Activated T-helper 17 cell treated with anti-CD3 and anti-CD28 coated beads, Interleukin-2, amount 50 U/mL, for 72 hours (primary cell): ENCODE results near the gene LRFN2. TPM values are rescaled to one million over a fixed set of nuclear protein-coding genes. Genes with fewer than 3 reads are reported as not detected.
A peak's percentile ranks its signal among the peaks of the same experiment; 100 is the strongest.

ENCODE experiments used
- ATAC-seq: fragments of 150-1000 bp; cut with Tn5 transposase; replicated peaks from 2 replicates; pipeline ENCODE4 v1.10.0; 2021; ENCODE audit warnings: mild to moderate bottlenecking, moderate library complexity
- H3K27ac Mint-ChIP-seq: one replicate; pipeline ENCODE4 v1.8.0; 2022; ENCODE audit warnings: mixed read lengths
- H3K27me3 Mint-ChIP-seq: one replicate; pipeline ENCODE4 v1.8.0; 2022; ENCODE audit warnings: mixed read lengths
- H3K36me3 Mint-ChIP-seq: one replicate; pipeline ENCODE4 v1.8.0; 2022; ENCODE audit warnings: low read depth, mild to moderate bottlenecking, mixed read lengths
- H3K4me1 Mint-ChIP-seq: one replicate; pipeline ENCODE4 v1.8.0; 2022; ENCODE audit warnings: mixed read lengths
- H3K4me3 Mint-ChIP-seq: one replicate; pipeline ENCODE4 v1.8.0; 2022; ENCODE audit warnings: mild to moderate bottlenecking, mixed read lengths
- H3K9me3 Mint-ChIP-seq: one replicate; pipeline ENCODE4 v1.8.0; 2022; ENCODE audit warnings: mixed read lengths
- total RNA-seq, 2 donors: library from RNA; stranded (reverse); gene quantifications; one replicate each; pipeline ENCODE4 v1.2.3, GENCODE V29; 2022

Gene LRFN2
- total RNA-seq, 2 donors from 2014 or later: 0.08 TPM; not detected in 1

DNA sequence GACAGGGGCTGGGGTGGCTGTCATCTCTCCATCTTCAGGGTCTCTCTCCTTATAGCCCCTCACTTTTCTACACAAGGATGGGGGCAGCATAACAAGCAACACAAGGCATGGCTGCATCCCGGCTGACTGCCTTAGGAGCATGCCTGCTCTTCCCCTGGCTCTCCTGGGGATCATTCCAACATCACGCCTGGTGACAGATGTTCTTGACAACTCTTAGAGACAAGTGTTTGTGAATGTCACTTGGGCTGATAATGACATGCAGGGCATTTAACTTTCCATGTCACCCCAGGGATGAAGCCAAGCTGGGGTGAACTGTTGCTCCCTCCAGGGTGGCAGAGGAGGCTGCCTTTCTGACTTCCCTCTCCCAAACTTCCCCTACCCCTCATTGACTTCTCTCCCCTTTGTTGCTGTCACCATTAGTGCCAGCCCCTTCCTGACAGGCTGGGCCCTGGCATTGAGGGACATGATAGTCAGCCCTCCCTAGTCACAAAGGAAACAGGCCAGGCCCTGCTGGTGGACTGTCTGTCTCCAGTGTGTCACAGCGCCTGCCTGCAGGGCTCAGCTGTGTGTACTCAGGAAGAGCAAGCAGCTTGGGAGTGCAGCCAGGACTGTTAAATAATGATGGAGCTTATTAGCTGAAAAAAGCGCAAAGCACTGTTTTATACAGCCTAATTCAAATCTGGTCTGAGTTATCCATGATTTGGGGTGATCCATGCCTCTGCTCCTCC is 161.8 kb downstream of the LRFN2 start:
- no peak for ATAC-seq
- Mint-ChIP-seq H3K27me3 (no peaks in the 10 kb centered on the region), H3K36me3 (no peaks in the 10 kb centered on the region), H3K4me1 (no peaks in the 10 kb centered on the region), H3K4me3 (no peak overlapping the region), H3K27ac (no peak overlapping the region), H3K9me3 (no peaks in the 10 kb centered on the region)

- H3K4me1 Mint-ChIP-seq: no peaks in the 10 kb centered on the region
- no peak for ATAC-seq
Measured at GRCh38 chr6:40422046-40422445, 165.1 kb downstream of the LRFN2 start.

DNA sequence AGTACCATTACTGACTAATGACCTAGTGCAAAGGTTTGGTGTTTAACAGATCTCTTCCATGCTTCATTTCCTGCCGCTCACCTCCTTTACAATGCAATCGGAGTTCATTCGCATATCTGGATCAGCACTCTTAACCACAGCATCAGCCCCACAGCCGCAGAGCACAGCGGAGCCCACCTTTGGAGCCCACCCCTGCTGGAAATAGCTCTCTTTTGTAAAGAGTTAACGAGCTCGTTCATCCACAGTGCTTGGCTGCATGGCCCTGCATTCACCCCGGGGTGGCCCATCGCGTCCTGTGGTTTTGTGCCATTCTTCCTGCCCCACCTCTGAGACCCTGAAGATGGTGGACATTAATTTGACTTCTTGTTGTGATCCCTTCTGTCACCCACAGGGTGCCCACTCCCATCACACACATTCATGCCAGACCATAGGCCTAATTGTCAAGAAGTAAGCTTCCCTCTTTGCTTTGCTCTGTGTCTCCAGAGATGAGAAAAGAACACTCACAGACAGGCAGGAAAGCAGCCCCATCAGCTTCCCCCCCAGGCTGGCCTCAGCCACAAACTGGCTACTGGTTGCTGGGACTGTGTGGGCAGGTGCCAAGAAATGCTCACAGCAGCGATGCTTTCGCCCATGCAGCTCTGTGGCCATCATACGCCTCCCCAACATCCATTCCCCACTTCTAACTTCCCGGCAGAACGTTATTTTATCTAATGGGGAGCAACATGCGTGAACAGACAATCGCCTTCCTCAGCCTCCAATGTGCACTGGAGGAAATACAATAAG is 167.0 kb downstream of the LRFN2 start:
- Mint-ChIP-seq H3K4me1 (no peaks in the 10 kb centered on the region), H3K27ac (no peak overlapping the region), H3K4me3 (no peak overlapping the region), H3K36me3 (no peaks in the 10 kb centered on the region), H3K27me3 (peaks cover 4% of the 10 kb centered on the region), H3K9me3 (no peaks in the 10 kb centered on the region)
- ATAC-seq: no peak

More at GRCh38 chr6:40422046-40422445, 165.1 kb downstream of the LRFN2 start:
- H3K9me3 Mint-ChIP-seq: no peaks in the 10 kb centered on the region
- no peak overlapping the region for H3K4me3 Mint-ChIP-seq
- no peak overlapping the region for H3K27ac Mint-ChIP-seq
- peaks cover 4% of the 10 kb centered on the region for H3K27me3 Mint-ChIP-seq
- H3K36me3 Mint-ChIP-seq: no peaks in the 10 kb centered on the region

- Mint-ChIP-seq H3K36me3 (no peaks in the 10 kb centered on the region), H3K9me3 (no peaks in the 10 kb centered on the region), H3K27me3 (peaks cover 4% of the 10 kb centered on the region), H3K4me1 (no peaks in the 10 kb centered on the region), H3K27ac (no peak overlapping the region), H3K4me3 (no peak overlapping the region)
- no peak for ATAC-seq
Measured at GRCh38 chr6:40419377-40419776, 167.8 kb downstream of the LRFN2 start.

DNA sequence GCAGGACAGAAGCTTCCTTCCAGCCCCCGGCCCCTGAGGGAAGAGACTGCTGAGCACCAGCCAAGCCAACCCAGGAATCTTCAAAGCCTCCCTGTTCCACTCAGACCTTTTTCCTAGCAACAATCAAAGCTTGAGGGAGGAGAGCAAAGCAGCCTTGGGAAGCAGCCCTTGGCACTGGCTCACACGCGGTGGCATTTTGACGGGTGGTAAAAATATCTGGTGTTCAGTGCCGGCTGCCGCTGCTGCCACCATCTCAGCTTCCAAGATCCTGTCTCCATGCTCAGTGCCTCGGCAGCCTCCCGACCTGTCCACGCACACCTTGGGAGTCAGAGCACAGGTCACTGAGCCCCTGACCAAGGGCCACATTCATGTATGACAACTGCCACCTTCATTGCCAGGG is 170.1 kb downstream of the LRFN2 start:
- Mint-ChIP-seq H3K4me3 (no peak overlapping the region), H3K27ac (no peak overlapping the region), H3K9me3 (no peaks in the 10 kb centered on the region), H3K27me3 (peaks cover 4% of the 10 kb centered on the region), H3K4me1 (no peaks in the 10 kb centered on the region), H3K36me3 (no peaks in the 10 kb centered on the region)
- no peak for ATAC-seq

DNA sequence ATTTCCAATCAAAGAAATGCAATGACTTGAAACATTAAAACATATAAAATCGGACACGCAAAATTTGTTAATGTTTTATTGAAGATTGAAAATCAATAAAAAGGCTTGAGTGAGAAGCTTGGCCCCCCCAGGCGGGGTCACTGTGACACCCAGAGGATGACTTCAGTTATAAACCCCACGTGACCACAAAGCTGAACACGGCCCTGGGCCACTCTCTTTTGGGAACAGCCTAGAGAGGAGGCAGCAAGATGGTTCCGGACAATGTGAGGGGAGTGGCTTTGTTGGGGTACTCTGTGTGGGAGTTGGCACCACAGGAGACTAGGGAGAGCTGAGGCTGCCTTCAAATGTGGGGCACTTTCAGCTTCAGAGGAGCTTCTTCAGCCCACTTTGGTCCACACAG is 172.5 kb downstream of the LRFN2 start:
- H3K27ac Mint-ChIP-seq: no peak overlapping the region
- H3K4me1 Mint-ChIP-seq: no peaks in the 10 kb centered on the region
- H3K4me3 Mint-ChIP-seq: no peak overlapping the region
- ATAC-seq: no peak
- peaks cover 6% of the 10 kb centered on the region for H3K27me3 Mint-ChIP-seq
- H3K9me3 Mint-ChIP-seq: no peaks in the 10 kb centered on the region
- H3K36me3 Mint-ChIP-seq: no peaks in the 10 kb centered on the region

DNA sequence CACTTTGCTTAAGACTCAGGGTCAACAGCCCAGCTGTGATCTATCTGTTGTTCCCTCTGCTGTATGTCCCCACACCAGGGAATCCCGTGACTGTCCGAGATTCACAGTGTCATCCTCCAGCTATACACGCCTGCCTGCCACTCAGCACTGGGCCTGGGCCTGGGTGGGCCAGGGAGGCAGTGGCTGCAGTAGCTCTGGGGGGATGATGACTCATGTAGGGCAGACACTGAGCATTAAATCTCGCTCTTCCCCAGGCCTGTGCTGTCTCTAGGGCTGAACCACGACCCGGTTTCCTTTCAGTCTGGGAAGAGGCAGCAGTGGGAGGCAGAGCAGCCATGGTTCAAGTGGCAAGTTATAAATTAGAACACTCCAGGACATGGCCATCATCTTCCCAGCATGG is 173.9 kb downstream of the LRFN2 start:
- Mint-ChIP-seq H3K4me1 (no peaks in the 10 kb centered on the region), H3K27me3 (peaks cover 5% of the 10 kb centered on the region), H3K27ac (no peak overlapping the region), H3K4me3 (no peak overlapping the region), H3K9me3 (no peaks in the 10 kb centered on the region), H3K36me3 (no peaks in the 10 kb centered on the region)
- no peak for ATAC-seq

DNA sequence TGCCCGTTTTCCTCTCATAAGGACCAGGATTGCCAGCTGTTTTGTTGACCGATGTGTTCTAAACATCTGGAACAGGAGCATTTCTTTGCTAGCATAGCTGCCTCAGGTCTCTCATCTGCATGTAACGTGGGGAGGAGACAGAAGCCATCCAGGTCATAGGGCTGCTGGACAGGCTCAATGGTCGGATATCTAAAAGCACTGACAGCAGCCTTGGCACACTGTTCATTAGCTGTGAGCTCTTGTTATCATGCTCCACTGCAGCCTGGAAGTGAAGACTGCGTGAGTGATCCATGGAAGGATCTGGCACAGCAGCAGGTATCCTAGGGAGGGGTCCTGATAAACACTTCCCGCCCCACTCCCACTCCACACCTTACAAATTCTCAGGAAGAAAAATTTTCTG is 175.3 kb downstream of the LRFN2 start:
- no peak for ATAC-seq
- no peaks in the 10 kb centered on the region for H3K36me3 Mint-ChIP-seq
- H3K27ac Mint-ChIP-seq: no peak overlapping the region

DNA sequence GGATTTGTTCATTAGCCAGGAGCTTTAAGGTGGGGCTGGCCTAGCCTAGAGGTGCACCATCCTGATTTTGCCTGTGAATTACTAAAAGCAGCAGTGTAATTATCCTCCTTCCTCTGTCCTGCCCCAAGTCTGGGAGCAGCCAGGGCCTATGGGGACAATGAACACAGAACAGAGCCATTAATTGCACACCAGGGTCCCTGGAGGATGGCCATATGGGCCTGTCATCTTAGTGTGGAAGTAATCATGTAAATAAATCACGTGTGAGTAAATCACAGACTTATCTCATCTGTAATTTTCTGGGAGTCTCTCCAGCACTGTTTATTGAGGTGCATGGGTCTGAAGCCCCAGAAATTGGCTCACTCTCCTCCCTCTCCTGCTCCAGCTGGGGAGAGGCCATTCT is 176.3 kb downstream of the LRFN2 start:
- H3K4me1 Mint-ChIP-seq: no peaks in the 10 kb centered on the region
- H3K4me3 Mint-ChIP-seq: no peak overlapping the region
- no peaks in the 10 kb centered on the region for H3K9me3 Mint-ChIP-seq
- no peak for ATAC-seq
- peaks cover 5% of the 10 kb centered on the region for H3K27me3 Mint-ChIP-seq
- H3K36me3 Mint-ChIP-seq: no peaks in the 10 kb centered on the region
- H3K27ac Mint-ChIP-seq: no peak overlapping the region

More for the DNA sequence above, 175.3 kb downstream of the LRFN2 start:
- Mint-ChIP-seq H3K4me3 (no peak overlapping the region), H3K4me1 (no peaks in the 10 kb centered on the region), H3K27me3 (peaks cover 5% of the 10 kb centered on the region), H3K9me3 (no peaks in the 10 kb centered on the region)

GRCh38 chr6:40409716-40410397 is 177.3 kb downstream of the LRFN2 start:
- Mint-ChIP-seq H3K27me3 (peaks cover 5% of the 10 kb centered on the region), H3K4me1 (no peaks in the 10 kb centered on the region), H3K27ac (no peak overlapping the region), H3K9me3 (no peaks in the 10 kb centered on the region), H3K4me3 (no peak overlapping the region), H3K36me3 (no peaks in the 10 kb centered on the region)
- ATAC-seq: no peak

- no peak for ATAC-seq
- Mint-ChIP-seq H3K9me3 (no peaks in the 10 kb centered on the region), H3K27ac (no peak overlapping the region), H3K4me3 (no peak overlapping the region), H3K27me3 (peaks cover 5% of the 10 kb centered on the region), H3K36me3 (no peaks in the 10 kb centered on the region), H3K4me1 (no peaks in the 10 kb centered on the region)
Measured at GRCh38 chr6:40408786-40409542, 178.2 kb downstream of the LRFN2 start.

- H3K36me3 Mint-ChIP-seq: no peaks in the 10 kb centered on the region
- no peak overlapping the region for H3K27ac Mint-ChIP-seq
- peak; percentile 12 for ATAC-seq
- H3K4me1 Mint-ChIP-seq: no peaks in the 10 kb centered on the region
- no peak overlapping the region for H3K4me3 Mint-ChIP-seq
- no peaks in the 10 kb centered on the region for H3K9me3 Mint-ChIP-seq
- H3K27me3 Mint-ChIP-seq: peaks cover 5% of the 10 kb centered on the region
Measured at GRCh38 chr6:40407239-40407638, 179.9 kb downstream of the LRFN2 start.

DNA sequence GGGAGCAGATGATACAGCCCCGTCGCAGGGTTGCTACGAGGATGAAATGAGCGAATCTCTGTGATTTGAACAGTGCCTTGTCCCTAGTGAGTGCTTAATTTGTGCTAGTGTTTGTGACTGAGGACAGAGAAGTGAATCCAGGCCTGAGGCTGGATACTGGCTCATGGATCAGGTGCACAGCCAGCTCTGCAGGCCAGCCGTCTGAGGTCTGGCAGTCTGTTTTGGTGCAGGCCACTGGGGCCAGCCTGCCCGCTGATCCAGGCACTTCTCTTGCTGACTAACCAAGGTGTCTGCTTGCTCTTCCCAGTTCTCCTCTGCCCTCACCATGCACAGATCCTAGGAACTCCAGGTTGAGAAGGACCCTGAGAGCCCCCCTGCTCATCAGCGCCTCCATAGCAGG is 181.0 kb downstream of the LRFN2 start:
- H3K4me3 Mint-ChIP-seq: no peak overlapping the region
- H3K36me3 Mint-ChIP-seq: no peaks in the 10 kb centered on the region
- H3K4me1 Mint-ChIP-seq: no peaks in the 10 kb centered on the region
- H3K27me3 Mint-ChIP-seq: no peaks in the 10 kb centered on the region
- no peak for ATAC-seq
- H3K27ac Mint-ChIP-seq: no peak overlapping the region
- H3K9me3 Mint-ChIP-seq: no peaks in the 10 kb centered on the region

DNA sequence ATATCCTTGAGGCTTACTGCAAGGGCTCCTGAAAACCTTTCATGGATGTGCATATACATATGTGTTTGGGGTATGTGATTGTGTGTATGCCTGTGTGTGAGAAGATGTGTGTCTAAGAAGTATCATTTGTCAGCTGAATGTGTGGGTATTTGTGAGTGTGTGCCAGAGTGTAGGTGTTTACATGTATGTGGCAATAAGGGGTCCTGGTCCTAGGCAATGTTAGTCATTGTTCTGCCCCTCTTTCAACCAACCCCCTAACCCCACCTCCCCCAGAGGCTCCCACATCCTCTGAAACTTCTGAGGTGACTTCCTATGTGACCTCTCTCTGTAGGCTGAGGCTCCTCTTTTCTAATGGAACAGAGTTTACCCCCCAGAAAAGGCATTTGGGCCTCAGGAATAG is 186.4 kb downstream of the LRFN2 start:
- no peaks in the 10 kb centered on the region for H3K9me3 Mint-ChIP-seq
- no peaks in the 10 kb centered on the region for H3K36me3 Mint-ChIP-seq
- no peak overlapping the region for H3K4me3 Mint-ChIP-seq
- H3K4me1 Mint-ChIP-seq: no peaks in the 10 kb centered on the region
- H3K27me3 Mint-ChIP-seq: no peaks in the 10 kb centered on the region
- H3K27ac Mint-ChIP-seq: no peak overlapping the region
- no peak for ATAC-seq
